GM19395 (cell line): Measurements from ENCODE around the gene CFAP300.

Source experiments
- ATAC-seq: cut with Tn5 transposase; IDR thresholded peaks from one replicate; pipeline ENCODE4 v1.9.1; 2021; ENCODE audit warnings: mild to moderate bottlenecking, moderate library complexity; ENCODE audit not compliant: unreplicated experiment

Gene CFAP300

DNA sequence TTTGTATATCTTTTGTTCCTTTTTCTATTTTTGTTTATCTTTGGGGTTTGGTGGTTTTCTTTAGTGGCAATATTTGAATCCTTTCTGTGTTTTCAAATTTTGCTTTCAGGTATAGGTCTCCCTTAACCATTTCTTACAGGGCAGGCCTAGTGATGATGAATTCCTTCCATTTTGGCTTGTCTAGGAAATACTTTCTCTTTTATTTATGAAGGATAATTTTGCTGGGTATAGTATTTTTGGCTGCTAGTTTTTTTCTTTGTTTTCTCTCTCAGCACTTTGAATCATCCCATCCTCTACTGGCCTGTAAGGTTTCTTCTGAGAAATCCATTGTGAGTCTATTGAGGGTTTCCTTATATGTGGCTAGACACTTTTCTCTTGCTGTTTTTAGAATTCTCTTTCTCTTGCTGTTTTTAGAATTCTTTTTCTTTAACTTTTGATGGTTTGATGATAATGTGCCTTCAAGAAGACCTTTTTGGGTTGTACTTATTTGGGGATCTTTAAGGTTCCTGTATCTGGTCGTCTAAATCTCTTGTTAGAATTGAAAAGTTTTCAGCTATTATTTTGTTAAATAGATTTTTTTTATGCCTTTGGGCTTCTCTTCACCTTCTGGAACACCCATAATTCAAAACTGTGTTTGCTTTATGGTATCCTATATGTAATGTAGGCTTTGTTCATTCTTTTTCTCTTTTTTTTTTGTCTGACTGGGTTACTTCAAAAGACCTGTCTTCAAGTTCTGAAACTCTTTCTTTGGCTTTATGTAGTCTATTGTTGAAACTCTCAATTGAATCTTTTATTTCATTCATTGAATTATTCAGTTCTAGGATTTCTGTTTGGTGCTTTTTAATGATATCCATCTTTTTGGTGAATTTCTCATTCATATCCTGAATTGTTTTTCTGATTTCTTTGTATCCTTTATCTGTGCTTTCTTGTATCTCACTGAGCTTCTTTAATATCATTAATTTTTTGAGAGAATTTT lies 24.5 kb downstream of the CFAP300 start:
- ATAC-seq: no peak

DNA sequence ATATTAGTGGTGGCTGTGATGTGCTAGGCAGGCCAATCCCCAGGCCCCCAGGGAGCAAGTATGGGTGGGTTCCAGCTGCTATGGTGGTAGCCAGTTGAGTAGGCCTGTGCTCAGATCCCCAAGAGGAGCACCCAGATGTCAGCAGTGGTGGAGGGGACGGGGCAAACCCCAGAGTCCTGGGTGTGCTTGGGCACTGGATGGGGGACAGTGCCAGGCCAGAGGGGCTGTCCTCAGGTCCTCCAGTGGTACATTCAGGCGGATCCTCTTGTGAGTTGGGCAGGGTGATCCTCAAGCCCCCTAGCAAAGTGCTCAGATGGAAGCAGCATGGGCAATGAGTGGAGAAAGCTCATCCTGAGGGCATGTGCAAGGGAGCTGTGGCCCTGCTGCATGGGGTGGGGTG lies 26.0 kb downstream of the CFAP300 start:
- ATAC-seq: no peak

DNA sequence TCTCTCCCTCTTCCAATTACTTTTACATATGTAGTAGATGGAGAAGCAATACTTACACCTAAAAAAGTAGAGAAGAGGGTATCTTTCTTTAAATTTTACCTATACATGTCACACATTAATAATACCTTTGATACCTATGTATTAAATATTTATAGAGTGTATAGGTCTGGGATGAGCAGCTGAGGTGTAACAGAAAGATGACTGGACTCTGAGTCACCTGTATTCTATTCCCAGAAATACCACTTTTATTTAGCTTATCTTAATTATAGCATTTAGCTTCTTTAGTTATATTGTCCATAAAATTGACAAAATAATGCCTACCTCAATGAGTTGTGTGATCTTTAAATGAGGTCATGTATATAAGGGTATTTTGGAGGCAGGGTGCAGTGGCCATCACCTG lies 32.4 kb downstream of the CFAP300 start:
- no peak for ATAC-seq

DNA sequence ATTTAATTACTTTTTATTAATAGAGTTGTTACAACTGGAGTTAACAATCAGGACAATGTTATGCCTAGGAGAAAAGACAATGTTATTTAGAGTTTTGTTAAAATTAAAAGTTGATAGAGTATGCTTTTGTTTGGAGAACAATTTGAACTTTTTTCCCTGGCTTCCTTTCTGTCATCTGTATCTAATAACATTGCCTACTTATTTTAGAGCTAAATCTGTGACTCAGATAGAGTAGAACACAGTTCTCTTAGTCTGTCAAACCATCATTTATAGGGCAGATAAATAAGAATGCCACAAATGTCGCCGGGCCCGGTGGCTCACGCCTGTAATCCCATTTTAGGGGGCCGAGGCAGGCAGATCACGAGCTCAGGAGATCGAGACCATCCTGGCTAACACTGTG lies 34.1 kb downstream of the CFAP300 start:
- no peak for ATAC-seq

DNA sequence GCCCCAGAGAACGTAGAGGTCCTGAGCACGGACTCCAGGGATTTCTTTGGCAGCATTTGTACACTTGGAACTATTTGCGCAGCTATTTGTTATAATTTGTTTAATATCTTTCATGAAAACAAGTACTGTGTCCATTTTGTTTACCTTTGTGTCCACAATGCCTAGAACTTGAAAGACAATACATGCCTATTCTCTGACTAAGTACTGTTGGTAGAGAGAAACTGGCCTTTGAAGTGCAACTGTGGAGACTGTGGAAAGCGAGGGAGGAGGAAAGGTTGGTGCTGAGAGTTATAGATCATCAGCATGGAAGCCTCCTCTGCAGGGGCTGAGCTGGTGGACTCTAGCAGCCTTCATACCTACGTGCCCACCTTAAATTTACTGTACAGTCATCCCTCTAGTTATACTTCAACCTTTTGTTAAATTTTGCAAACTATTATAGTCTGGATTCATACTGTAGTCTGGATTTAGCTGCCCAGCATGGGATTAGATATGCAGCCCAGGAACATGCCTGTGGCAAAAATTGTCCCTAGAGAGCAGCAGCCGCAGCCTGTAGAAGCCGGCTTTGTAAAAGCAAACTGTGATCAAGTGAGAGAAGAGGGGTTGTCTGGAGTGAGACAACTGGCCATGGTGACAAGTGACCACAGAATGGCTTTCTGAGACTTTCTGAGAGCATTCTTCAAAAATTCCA lies 38.8 kb downstream of the CFAP300 start:
- ATAC-seq: no peak

DNA sequence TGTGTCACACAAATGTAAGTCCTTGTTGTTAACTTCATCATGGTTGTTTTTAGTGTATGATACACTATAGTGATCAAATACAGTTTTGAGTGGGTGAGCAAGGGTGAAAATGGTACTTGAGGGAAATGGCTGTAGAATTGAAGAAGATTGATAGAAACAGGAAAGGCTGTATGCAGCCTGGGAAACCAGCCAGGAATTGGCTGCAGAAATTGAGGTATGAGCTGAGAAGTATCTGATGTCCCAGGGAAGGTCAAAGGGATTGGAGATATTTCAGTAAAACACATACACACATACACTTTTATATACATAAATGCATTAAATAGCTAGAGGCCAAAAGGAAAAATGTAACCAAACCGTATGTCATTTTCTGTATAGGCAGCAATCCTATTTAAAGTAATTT lies 49.9 kb downstream of the CFAP300 start:
- no peak for ATAC-seq

DNA sequence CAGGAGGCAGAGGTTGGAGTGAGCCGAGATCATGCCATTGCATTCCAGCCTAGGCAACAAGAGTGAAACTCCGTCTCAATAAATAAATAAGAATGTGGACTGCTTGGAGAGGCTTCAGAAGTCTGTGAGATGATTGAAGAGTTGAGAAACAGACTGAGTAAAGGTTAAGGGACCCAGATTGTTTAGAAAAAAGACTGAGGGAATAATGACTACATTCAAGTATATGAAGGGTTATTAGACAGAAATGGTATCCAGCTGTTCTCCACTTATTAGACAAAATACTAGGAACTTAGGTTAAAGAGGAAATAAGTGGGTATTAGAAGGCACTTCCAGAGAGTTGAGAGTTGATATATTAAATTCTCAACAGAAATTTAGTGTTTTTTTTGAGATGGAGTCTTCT lies 52.5 kb downstream of the CFAP300 start:
- ATAC-seq: no peak

DNA sequence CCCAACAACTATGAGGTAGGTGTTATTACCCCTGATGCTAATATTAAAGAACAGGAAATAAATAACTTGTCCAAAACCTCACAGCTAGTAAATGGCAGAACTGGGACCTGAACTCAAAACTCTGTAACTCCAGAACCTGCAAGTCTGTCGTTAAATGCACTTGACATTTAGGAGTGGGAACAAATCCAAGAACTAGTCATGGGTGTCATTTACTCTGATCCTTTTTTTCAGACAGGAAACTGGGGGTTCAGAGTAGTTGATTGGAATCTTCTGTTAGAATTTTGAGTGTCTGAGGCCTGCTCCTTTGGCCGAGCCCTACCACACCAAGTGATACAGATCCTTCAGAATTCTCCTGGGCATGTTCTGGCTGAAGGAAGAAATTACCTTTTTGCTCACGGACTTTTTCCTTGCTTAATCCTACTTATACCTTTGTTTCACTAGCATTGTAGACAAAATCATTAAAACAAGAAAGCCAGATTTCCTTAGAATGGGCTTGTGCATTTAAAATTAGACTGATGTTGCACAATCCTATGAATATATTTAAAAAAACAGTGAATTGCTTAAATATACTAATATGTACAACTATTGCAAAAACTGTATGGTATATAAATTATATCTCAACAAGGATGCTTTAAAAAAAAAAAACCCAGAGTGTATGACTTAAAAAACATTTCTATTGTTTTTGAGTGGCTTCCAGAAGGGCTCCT lies 61.6 kb downstream of the CFAP300 start:
- ATAC-seq: no peak

DNA sequence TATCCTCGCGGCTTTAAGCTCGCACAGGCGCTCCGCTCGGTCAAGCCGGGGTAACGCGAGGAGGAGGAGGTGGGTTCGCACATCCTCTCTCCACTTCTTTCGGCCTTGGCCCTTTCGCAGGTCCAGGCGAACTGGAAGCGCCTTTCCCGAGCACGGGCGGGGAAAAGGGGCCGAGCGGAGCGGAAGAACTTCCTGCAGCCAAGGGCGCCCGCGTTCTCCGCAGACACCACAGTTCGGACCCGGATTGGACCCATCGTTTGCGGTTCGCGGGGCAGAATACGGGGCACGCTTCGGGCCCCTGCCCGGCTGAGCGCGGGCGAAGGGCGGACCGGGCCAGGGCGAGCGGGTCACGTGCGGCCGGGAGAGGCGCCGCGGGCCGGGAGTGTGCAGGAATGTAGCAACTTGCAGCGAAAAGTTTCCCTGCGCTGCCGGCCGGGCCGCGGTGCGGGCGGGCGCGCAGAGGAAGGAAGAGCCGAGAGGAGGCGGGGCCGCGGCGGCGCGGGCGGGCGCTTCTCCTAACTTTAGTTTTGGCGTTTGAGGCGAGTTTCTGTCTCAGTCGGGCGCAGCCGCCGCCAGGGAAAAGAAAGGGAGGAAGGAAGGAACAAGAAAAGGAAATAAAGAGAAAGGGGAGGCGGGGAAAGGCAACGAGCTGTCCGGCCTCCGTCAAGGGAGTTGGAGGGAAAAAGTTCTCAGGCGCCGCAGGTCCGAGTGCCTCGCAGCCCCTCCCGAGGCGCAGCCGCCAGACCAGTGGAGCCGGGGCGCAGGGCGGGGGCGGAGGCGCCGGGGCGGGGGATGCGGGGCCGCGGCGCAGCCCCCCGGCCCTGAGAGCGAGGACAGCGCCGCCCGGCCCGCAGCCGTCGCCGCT lies 62.9 kb downstream of the CFAP300 start, which contains the start of gene YAP1:
Gene YAP1, plus strand, starts transcription at position 552 of the 865 bp plus-strand sequence. CDS start 402 bp downstream, outside the sequence.
- ATAC-seq: peak; percentile 93

DNA sequence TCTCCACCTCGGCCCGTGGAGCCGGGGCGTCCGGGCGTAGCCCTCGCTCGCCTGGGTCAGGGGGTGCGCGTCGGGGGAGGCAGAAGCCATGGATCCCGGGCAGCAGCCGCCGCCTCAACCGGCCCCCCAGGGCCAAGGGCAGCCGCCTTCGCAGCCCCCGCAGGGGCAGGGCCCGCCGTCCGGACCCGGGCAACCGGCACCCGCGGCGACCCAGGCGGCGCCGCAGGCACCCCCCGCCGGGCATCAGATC lies 63.4 kb downstream of the CFAP300 start:
- peak; percentile 28 for ATAC-seq

DNA sequence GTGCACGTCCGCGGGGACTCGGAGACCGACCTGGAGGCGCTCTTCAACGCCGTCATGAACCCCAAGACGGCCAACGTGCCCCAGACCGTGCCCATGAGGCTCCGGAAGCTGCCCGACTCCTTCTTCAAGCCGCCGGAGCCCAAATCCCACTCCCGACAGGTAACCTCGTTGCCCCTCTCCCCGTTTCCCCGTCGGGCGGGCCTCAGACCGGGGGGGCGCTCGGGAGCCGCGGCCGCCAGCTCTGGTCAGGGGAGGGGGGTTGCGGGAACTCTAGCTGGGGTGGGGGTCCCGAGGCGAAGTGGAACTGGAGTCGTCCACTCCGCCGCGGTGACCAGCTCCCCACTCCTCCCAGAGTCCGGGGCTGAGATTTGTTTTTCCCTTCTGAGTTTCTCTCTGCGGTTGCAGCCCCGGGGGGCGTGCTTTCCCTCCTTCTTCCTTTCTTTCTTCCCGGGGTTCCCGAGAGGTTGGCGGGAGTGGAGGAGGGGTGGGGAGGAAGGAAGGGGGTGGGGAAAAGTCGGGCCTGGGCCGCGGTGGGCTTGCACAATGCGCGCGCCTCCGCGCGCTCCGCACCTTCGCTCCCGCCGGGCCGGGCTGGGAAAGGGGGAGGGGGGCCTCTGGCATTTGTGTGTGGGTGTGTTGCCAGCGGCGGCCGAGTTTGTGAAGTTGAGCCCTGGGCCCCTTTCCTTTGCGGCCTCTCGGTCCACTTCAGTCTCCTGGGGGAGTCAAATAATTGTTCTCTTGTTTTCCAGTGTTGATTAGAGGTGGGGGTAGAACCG lies 64.0 kb downstream of the CFAP300 start:
- ATAC-seq: no peak

DNA sequence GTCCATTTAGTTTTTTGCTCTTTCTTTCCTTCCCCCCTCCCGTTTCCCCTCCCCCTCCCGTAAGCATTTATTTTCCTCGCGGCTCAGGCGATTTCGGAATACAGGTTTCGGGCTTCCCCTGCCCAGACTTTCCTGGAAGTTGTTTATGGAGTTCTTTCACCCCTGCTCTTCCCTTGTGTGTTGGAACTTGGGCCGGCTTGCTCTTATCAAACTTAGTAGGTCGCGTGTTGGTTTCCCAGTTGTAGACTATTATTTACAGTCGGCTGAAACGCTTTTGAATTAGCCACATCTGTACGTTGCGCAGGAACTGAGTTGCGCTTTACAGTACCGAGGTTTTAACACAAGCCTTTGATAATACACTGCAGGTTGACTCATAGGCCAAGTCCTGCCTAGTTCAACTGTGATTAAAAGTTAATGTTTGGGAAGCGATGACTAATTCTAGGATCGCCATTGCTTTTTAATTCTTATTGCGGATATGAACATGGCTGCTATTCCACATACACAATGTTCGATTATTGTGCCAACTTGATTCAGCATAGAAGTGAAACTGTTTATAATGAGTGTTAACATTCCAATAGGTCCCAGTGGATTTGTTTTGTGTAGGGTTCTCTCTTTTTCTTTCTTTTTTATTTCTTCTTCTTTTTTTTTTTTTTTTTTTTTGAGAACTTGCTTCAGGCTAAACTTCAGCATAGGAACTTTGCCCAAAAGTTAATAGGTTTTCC lies 64.7 kb downstream of the CFAP300 start:
- ATAC-seq: no peak

DNA sequence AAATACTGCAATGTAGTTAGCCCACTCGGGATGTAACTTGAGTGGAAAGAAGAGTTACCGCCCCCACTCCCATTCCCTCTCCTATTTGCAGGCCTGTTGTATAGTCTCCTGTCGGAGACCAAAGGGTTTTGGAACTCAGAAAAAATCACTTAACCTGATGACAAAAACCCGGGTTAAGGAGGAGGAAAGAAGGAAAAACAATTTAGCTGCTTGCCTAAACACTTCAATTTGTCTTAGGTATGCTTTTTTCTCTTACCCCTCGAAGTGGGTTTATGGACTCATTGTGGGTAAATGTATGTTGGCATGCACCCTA lies 65.2 kb downstream of the CFAP300 start:
- no peak for ATAC-seq

DNA sequence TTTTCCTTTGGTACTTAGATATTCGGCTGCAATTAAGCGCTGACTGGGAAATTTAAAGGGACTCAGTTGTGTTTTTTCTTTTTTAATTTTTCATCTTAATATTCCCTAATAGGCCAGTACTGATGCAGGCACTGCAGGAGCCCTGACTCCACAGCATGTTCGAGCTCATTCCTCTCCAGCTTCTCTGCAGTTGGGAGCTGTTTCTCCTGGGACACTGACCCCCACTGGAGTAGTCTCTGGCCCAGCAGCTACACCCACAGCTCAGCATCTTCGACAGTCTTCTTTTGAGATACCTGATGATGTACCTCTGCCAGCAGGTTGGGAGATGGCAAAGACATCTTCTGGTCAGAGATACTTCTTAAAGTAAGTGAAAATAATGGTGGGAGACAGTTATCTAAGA lies 66.8 kb downstream of the CFAP300 start:
- ATAC-seq: no peak

DNA sequence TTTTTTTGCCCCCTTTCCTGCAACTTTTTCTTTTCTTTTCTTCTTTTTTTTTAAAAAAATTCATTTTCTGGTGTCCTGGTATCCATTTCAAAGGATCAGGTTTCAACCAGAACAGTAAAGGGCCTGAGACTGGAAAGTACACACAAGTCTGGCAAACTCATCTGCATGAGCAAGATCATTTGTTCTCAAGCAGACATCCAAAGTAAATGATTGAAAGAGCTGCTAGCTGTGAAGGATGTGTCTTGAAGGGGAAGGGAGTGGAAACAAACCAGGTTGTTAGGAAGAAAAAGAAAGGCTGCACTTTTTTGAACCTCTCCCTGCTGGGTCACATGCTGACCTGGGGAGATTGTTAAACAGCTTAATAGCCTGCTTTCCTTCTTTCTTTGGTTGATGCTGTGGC lies 68.3 kb downstream of the CFAP300 start:
- no peak for ATAC-seq

DNA sequence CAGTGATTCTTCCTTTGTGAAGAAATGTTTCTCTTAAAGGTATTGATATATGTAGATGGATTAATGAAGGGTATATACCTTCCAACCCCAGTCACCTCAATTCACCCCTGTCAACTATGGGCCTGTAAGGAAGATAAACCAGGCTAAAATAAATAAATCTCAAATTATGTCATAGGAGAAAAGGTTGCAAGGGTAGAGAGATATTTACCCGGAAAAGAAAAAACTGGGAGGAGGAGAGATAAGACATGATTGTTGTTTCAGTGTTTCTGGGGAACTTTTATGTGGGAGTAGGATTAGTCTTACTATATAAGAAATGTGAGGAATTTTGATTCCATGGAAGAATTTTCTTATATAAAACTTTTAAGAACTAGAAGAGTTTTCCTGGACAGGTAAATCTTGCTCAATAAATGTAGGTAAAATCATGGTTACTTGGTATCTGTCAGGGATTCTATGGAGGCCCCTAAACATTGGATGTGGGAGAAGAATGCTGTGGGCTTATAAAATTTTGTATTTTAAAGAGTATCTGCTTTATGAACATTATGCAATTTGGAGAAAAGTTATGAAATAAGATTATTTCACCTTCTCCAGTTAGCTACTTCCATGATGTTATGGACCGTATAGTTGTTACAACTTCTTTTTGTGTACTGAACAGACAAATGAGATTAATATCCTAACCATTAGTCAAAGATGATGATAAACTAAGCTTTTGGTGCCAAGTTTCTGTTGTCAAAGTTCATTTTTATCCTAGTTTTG lies 69.4 kb downstream of the CFAP300 start:
- no peak for ATAC-seq

DNA sequence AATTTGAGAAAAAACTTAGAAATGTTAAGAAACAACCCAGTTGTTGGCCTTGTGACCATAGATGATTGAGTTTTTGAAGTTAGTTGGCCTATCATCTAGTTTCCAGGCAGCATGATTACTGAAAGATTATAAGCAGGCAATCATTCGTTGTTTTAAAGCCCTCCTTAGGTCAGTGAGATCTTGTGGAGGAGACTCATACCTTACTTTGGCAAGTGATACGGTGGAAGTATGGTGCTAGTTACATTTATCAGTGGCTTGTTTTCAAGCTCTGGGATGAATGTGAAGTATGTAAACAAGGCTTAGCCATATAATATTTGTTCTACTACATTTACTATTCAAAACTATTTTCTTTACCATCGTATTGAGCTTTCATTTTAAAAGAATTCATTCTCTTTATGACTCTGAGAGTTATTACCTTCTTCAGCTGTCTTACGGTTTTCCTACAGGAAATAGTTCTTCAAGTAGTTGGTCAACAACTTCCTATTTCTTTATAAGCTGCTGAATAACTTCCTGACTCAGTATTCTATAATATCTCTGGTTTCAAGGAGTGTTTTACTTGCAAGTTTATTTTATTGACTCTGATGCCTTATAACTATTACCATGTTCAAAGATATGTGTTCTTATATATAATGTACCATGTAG lies 70.4 kb downstream of the CFAP300 start:
- no peak for ATAC-seq

DNA sequence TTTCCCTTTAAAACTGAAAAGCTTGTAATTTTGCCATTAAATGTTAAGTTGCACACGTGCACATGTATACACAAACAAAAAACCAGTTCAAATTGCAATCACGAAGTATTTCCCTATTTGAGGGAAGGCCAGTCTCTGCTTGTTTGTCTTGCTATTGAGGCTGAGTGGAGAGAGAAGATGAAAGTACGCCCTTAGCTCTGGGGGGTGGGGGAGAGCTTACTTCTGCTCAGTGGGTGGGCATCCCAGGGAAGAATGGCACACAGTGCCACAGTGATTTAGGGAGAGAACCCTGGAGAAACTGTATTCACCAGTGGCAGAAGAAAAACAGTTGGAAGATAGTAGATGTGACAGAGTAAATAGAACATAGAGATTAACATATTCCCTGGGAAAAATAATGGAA lies 71.7 kb downstream of the CFAP300 start:
- no peak for ATAC-seq
